GM23338 (cell line): ENCODE data around the gene DAAM2. TPM values are rescaled to one million over a fixed set of nuclear protein-coding genes. Genes with fewer than 3 reads are reported as not detected.

Experiments used
- ATAC-seq: fragments of 200-7000 bp; cut with Tn5 transposase; 3 replicates; pipeline ENCODE4 v1.9.1; 2020
- DNase-seq: peaks from one replicate; pipeline ENCODE4 v3.0.0-alpha.2; 2015; ENCODE audit warnings: low spot score
- H2AFZ ChIP-seq: fragments of 200-600 bp; sonication (generic); 2 replicates; pipeline ENCODE4 v1.8.0; 2016; ENCODE audit warnings: antibody characterized with exemption, mild to moderate bottlenecking, moderate library complexity
- H3F3A ChIP-seq: fragments of 200-600 bp; sonication (generic); replicated peaks from 2 replicates; pipeline ENCODE4 v1.8.0; 2017; ENCODE audit warnings: antibody characterized with exemption, mixed run types, low read depth
- H3K27ac ChIP-seq: fragments of 200-600 bp; sonication (generic); 2 replicates; pipeline ENCODE4 v1.6.1; 2016; ENCODE audit warnings: low read depth
- H3K27me3 ChIP-seq: fragments of 200-600 bp; sonication (generic); 2 replicates; pipeline ENCODE4 v1.8.0; 2016; ENCODE audit warnings: mild to moderate bottlenecking, mixed run types, moderate library complexity; ENCODE audit not compliant: insufficient read depth
- H3K36me3 ChIP-seq: fragments of 200-600 bp; sonication (generic); 2 replicates; pipeline ENCODE4 v1.8.0; 2016; ENCODE audit warnings: mild to moderate bottlenecking; ENCODE audit not compliant: insufficient read depth
- H3K4me1 ChIP-seq: fragments of 200-600 bp; sonication (generic); 2 replicates; pipeline ENCODE4 v1.8.0; 2016; ENCODE audit warnings: mild to moderate bottlenecking, moderate library complexity; ENCODE audit not compliant: insufficient read depth
- H3K4me2 ChIP-seq: fragments of 200-600 bp; sonication (generic); 2 replicates; pipeline ENCODE4 v1.7.1; 2017; ENCODE audit warnings: mixed run types
- H3K4me3 ChIP-seq: fragments of 200-600 bp; sonication (generic); 2 replicates; pipeline ENCODE4 v1.6.1; 2016; ENCODE audit warnings: mixed run types
- H3K79me2 ChIP-seq: fragments of 200-600 bp; sonication (generic); replicated peaks from 2 replicates; pipeline ENCODE4 v1.8.0; 2017; ENCODE audit warnings: mild to moderate bottlenecking; ENCODE audit not compliant: insufficient read depth
- H3K9me2 ChIP-seq: fragments of 200-600 bp; sonication (generic); 2 replicates; pipeline ENCODE4 v1.8.0; 2017; ENCODE audit not compliant: insufficient read depth
- H4K20me1 ChIP-seq: fragments of 200-600 bp; sonication (generic); replicated peaks from 2 replicates; pipeline ENCODE4 v1.8.0; 2017; ENCODE audit warnings: mild to moderate bottlenecking; ENCODE audit not compliant: insufficient read depth
- H3K27ac Mint-ChIP-seq: 2 replicates; pipeline ENCODE4 v1.8.0; 2020; ENCODE audit warnings: inconsistent platforms, mild to moderate bottlenecking, moderate library complexity, mixed read lengths
- H3K27me3 Mint-ChIP-seq: 3 replicates; pipeline ENCODE4 v1.8.0; 2022; ENCODE audit warnings: low read depth, mild to moderate bottlenecking, moderate library complexity, mixed read lengths, inconsistent platforms; ENCODE audit not compliant: insufficient read depth, poor library complexity
- H3K36me3 Mint-ChIP-seq: 3 replicates; pipeline ENCODE4 v1.8.0; 2021; ENCODE audit warnings: low read depth, mild to moderate bottlenecking, inconsistent platforms, moderate library complexity, mixed read lengths
- H3K4me1 Mint-ChIP-seq: 3 replicates; pipeline ENCODE4 v1.8.0; 2020; ENCODE audit warnings: mild to moderate bottlenecking, inconsistent platforms, mixed read lengths
- H3K4me3 Mint-ChIP-seq: 3 replicates; pipeline ENCODE4 v1.8.0; 2021; ENCODE audit warnings: moderate library complexity, mild to moderate bottlenecking, inconsistent platforms, mixed read lengths
- H3K9me3 Mint-ChIP-seq: 3 replicates; pipeline ENCODE4 v1.8.0; 2020; ENCODE audit warnings: moderate library complexity, mild to moderate bottlenecking, inconsistent platforms, mixed read lengths
- CREB1 ChIP-seq: fragments of 250-450 bp; sonication (Bioruptor Pico); IDR thresholded peaks from 2 replicates; pipeline ENCODE4 v1.5.0; 2020; ENCODE audit warnings: low read depth, mild to moderate bottlenecking, moderate library complexity
- EZH2 ChIP-seq: fragments of 200-600 bp; sonication (generic); IDR thresholded peaks from one replicate; pipeline ENCODE4 v1.8.0; 2017; ENCODE audit warnings: antibody characterized with exemption, mild to moderate bottlenecking, low read depth; ENCODE audit not compliant: unreplicated experiment
- EZH2phosphoT487 ChIP-seq: fragments of 200-600 bp; sonication (generic); IDR thresholded peaks from one replicate; pipeline ENCODE4 v1.8.1; 2018; ENCODE audit warnings: antibody characterized with exemption; ENCODE audit not compliant: unreplicated experiment
- JUNB ChIP-seq: IDR thresholded peaks from one replicate; pipeline ENCODE4 v1.6.1; 2016; ENCODE audit warnings: antibody characterized with exemption; ENCODE audit not compliant: unreplicated experiment
- NANOG ChIP-seq: IDR thresholded peaks from 2 replicates; pipeline ENCODE4 v1.6.1; 2016; ENCODE audit warnings: antibody characterized with exemption, borderline replicate concordance
- STAT1 ChIP-seq: IDR thresholded peaks from one replicate; pipeline ENCODE4 v1.6.1; 2016; ENCODE audit warnings: antibody characterized with exemption; ENCODE audit not compliant: unreplicated experiment
- ZNF331 ChIP-seq: fragments of 250-450 bp; sonication (Bioruptor Pico); IDR thresholded peaks from 2 replicates; pipeline ENCODE4 v1.5.0; 2020; ENCODE audit warnings: low read depth, mild to moderate bottlenecking, moderate library complexity
- polyA plus RNA-seq: library from polyadenylated mRNA; unstranded; fragments of >200 nt; fragmentation: Nextera tagmentation; extraction: Ambion mirVana; gene quantifications from 2 replicates; pipeline ENCODE4 v1.2.1, GENCODE V29; 2016
- total RNA-seq: library from RNA; depleted of rRNA; stranded (reverse); fragments of >200 nt; shearing (Covaris generic); gene quantifications from 2 replicates; pipeline ENCODE4 v1.2.3, GENCODE V29; 2014
- TF ChIP-seq, protein P1 (sequence below): fragments of 250-450 bp; sonication (Bioruptor Pico); IDR thresholded peaks from 2 replicates; pipeline ENCODE4 v1.5.0; 2020; ENCODE audit warnings: mild to moderate bottlenecking, moderate library complexity
- TF ChIP-seq, protein P2 (sequence below): IDR thresholded peaks from 2 replicates; pipeline ENCODE4 v1.6.1; 2016; ENCODE audit warnings: antibody characterized with exemption
- TF ChIP-seq, protein P3 (sequence below), 2 experiments: fragments of 200-600 bp in 1 of 2; sonication (generic) in 1 of 2; conservative IDR thresholded peaks; 2 replicates each; pipeline versions ENCODE4 v1.5.1 to v1.6.1; 2016 to 2017; ENCODE audit warnings: antibody characterized with exemption in 2 of 2, low read depth in 2 of 2, mild to moderate bottlenecking in 2 of 2, moderate library complexity in 1 of 2

The DAAM2 gene
- total and polyA plus RNA-seq, 2 experiments from 2014 or later = 1.4 to 4.9 TPM

DNA sequence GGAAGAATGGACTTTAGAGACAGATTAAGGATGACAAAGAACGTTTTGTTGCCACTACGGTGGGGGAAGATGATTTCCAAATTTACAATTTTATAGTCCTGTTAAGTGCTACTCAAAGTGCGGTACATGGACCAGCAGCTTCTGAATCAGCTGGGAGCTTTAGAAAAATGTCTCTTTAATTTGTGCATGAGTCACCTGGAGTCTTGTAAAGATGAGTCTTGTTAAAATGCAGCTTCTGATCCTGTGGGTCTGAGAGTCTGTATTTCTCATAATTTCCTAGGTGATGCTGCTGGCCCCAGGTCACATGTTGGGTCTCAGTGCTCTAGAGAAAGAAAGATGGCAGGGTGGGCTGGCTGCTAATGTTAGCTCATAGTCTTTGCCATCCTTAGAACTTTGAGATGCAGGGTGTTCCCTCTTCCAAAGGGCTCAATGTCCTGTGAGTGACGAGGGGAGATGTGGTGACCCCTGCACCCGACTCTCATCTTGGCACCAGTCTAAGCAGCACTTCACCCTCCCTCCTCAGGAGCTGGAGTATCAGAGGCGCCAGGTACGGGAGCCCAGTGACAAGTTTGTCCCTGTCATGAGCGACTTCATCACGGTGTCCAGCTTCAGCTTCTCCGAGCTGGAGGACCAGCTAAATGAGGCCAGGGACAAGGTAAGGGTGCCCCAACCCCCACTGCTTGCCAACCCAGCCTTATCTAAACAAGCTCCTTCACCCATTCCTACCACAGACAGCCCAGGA, 107.5 kb downstream of the DAAM2 start:
- peaks cover 16% of the 10 kb centered on the region for H3K27me3 Mint-ChIP-seq
- H3K4me1 Mint-ChIP-seq = peaks cover 21% of the 10 kb centered on the region
- H3K36me3 ChIP-seq = no peaks in the 10 kb centered on the region
- H3K4me3 ChIP-seq = no peak overlapping the region
- H3K4me1 ChIP-seq = peaks cover 16% of the 10 kb centered on the region
- no peak overlapping the region for H2AFZ ChIP-seq
- DNase-seq = no peak
- peaks cover 15% of the 10 kb centered on the region; the same call in 1 of the 2 replicates for H3K9me2 ChIP-seq
- no peak overlapping the region for H3K27ac ChIP-seq
- no peak overlapping the region for H3K4me3 Mint-ChIP-seq
- no peak for ATAC-seq
- no peaks in the 10 kb centered on the region for H3F3A ChIP-seq
- H4K20me1 ChIP-seq = no peaks in the 10 kb centered on the region
- no peaks in the 10 kb centered on the region for H3K27me3 ChIP-seq
- H3K36me3 Mint-ChIP-seq = peaks cover 19% of the 10 kb centered on the region
- H3K4me2 ChIP-seq = no peak overlapping the region
- H3K9me3 Mint-ChIP-seq = no peaks in the 10 kb centered on the region
- TF ChIP-seq ZNF331 = no peak
- TF ChIP-seq STAT1 = no peak
- TF ChIP-seq CREB1 (CRISPR knock-in tag) = no peak
- TF ChIP-seq, protein P1, sequence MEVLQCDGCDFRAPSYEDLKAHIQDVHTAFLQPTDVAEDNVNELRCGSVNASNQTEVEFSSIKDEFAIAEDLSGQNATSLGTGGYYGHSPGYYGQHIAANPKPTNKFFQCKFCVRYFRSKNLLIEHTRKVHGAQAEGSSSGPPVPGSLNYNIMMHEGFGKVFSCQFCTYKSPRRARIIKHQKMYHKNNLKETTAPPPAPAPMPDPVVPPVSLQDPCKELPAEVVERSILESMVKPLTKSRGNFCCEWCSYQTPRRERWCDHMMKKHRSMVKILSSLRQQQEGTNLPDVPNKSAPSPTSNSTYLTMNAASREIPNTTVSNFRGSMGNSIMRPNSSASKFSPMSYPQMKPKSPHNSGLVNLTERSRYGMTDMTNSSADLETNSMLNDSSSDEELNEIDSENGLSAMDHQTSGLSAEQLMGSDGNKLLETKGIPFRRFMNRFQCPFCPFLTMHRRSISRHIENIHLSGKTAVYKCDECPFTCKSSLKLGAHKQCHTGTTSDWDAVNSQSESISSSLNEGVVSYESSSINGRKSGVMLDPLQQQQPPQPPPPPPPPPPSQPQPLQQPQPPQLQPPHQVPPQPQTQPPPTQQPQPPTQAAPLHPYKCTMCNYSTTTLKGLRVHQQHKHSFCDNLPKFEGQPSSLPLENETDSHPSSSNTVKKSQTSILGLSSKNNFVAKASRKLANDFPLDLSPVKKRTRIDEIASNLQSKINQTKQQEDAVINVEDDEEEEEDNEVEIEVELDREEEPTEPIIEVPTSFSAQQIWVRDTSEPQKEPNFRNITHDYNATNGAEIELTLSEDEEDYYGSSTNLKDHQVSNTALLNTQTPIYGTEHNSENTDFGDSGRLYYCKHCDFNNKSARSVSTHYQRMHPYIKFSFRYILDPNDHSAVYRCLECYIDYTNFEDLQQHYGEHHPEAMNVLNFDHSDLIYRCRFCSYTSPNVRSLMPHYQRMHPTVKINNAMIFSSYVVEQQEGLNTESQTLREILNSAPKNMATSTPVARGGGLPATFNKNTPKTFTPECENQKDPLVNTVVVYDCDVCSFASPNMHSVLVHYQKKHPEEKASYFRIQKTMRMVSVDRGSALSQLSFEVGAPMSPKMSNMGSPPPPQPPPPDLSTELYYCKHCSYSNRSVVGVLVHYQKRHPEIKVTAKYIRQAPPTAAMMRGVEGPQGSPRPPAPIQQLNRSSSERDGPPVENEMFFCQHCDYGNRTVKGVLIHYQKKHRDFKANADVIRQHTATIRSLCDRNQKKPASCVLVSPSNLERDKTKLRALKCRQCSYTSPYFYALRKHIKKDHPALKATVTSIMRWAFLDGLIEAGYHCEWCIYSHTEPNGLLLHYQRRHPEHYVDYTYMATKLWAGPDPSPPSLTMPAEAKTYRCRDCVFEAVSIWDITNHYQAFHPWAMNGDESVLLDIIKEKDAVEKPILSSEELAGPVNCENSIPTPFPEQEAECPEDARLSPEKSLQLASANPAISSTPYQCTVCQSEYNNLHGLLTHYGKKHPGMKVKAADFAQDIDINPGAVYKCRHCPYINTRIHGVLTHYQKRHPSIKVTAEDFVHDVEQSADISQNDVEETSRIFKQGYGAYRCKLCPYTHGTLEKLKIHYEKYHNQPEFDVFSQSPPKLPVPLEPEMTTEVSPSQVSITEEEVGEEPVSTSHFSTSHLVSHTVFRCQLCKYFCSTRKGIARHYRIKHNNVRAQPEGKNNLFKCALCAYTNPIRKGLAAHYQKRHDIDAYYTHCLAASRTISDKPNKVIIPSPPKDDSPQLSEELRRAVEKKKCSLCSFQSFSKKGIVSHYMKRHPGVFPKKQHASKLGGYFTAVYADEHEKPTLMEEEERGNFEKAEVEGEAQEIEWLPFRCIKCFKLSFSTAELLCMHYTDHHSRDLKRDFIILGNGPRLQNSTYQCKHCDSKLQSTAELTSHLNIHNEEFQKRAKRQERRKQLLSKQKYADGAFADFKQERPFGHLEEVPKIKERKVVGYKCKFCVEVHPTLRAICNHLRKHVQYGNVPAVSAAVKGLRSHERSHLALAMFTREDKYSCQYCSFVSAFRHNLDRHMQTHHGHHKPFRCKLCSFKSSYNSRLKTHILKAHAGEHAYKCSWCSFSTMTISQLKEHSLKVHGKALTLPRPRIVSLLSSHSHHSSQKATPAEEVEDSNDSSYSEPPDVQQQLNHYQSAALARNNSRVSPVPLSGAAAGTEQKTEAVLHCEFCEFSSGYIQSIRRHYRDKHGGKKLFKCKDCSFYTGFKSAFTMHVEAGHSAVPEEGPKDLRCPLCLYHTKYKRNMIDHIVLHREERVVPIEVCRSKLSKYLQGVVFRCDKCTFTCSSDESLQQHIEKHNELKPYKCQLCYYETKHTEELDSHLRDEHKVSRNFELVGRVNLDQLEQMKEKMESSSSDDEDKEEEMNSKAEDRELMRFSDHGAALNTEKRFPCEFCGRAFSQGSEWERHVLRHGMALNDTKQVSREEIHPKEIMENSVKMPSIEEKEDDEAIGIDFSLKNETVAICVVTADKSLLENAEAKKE = no peak
- no peaks in the 10 kb centered on the region for H3K79me2 ChIP-seq
- H3K27ac Mint-ChIP-seq = no peak overlapping the region

DNA sequence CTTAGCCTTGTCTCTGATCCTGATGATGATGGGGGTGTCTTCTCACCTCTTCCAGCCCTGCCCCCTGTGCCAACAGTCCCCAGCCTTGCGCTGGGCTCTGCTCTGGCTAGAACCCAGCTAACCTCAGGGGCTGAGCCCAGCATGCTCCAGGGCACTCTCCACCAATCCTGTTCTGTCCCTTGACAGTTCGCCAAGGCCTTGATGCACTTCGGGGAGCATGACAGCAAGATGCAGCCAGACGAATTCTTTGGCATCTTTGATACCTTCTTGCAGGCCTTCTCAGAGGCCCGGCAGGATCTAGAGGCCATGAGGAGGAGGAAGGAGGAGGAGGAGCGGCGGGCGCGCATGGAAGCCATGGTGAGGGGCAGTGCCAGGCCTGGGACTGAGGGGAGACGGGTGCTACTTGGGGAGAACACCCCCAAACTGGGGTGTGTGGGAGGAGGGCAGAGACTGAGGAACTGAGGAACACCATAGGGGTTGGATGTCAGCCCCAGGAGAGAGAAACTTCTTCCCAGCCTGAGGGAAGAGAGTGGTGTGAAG, 109.0 kb downstream of the DAAM2 start:
- Mint-ChIP-seq H3K4me1 (peaks cover 21% of the 10 kb centered on the region), H3K9me3 (no peaks in the 10 kb centered on the region), H3K4me3 (no peak overlapping the region), H3K27ac (peak overlapping the region; percentile 10; the same call in 1 of the 2 replicates), H3K36me3 (peaks cover 26% of the 10 kb centered on the region), H3K27me3 (peaks cover 17% of the 10 kb centered on the region)
- H3K4me2 ChIP-seq = no peak overlapping the region
- H3K4me3 ChIP-seq = no peak overlapping the region
- H3K79me2 ChIP-seq = no peaks in the 10 kb centered on the region
- no peaks in the 10 kb centered on the region for H3K36me3 ChIP-seq
- H2AFZ ChIP-seq = no peak overlapping the region
- no peaks in the 10 kb centered on the region for H3K27me3 ChIP-seq
- H3F3A ChIP-seq = no peaks in the 10 kb centered on the region
- H3K9me2 ChIP-seq = peaks cover 15% of the 10 kb centered on the region; the same call in 1 of the 2 replicates
- no peaks in the 10 kb centered on the region for H4K20me1 ChIP-seq
- no peak overlapping the region for H3K27ac ChIP-seq
- ATAC-seq (no peak), DNase-seq (no peak)
- peaks cover 16% of the 10 kb centered on the region for H3K4me1 ChIP-seq
- no peak for TF ChIP-seq JUNB
- TF ChIP-seq, protein P2, sequence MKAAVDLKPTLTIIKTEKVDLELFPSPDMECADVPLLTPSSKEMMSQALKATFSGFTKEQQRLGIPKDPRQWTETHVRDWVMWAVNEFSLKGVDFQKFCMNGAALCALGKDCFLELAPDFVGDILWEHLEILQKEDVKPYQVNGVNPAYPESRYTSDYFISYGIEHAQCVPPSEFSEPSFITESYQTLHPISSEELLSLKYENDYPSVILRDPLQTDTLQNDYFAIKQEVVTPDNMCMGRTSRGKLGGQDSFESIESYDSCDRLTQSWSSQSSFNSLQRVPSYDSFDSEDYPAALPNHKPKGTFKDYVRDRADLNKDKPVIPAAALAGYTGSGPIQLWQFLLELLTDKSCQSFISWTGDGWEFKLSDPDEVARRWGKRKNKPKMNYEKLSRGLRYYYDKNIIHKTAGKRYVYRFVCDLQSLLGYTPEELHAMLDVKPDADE = no peak
- TF ChIP-seq EZH2phosphoT487 = no peak
- TF ChIP-seq EZH2 = no peak
- no peak for TF ChIP-seq ZNF331
- TF ChIP-seq NANOG = no peak
- TF ChIP-seq, protein P3, sequence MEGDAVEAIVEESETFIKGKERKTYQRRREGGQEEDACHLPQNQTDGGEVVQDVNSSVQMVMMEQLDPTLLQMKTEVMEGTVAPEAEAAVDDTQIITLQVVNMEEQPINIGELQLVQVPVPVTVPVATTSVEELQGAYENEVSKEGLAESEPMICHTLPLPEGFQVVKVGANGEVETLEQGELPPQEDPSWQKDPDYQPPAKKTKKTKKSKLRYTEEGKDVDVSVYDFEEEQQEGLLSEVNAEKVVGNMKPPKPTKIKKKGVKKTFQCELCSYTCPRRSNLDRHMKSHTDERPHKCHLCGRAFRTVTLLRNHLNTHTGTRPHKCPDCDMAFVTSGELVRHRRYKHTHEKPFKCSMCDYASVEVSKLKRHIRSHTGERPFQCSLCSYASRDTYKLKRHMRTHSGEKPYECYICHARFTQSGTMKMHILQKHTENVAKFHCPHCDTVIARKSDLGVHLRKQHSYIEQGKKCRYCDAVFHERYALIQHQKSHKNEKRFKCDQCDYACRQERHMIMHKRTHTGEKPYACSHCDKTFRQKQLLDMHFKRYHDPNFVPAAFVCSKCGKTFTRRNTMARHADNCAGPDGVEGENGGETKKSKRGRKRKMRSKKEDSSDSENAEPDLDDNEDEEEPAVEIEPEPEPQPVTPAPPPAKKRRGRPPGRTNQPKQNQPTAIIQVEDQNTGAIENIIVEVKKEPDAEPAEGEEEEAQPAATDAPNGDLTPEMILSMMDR (conservative IDR thresholded peaks at IDR 0.05; ENCODE audit: low read depth in 2 of 2) = no peak
